B cell (primary cell): ENCODE data around the gene TRPV2. TPM values are rescaled to one million over a fixed set of nuclear protein-coding genes. Genes with fewer than 3 reads are reported as not detected.
"Not testable (repeated sequence)": the region's sequence is repeated elsewhere in the genome, so short reads cannot be mapped to it uniquely, and the experiment has no call there.

Experiments used
- ATAC-seq: fragments of 200-7000 bp; cut with Tn5 transposase; one replicate; pipeline ENCODE4 v1.10.0; 2021; ENCODE audit warnings: low read depth, mild to moderate bottlenecking, moderate number of reproducible peaks, moderate library complexity
- CTCF ChIA-PET: fragments of 350-600 bp; sonication (Branson Sonifier 250); formaldehyde crosslinking; loops from one replicate; lab custom pipeline; 2021; ENCODE audit warnings: antibody characterized with exemption, inconsistent platforms; lab: Charles Lee
- POLR2A ChIA-PET: fragments of 350-600 bp; sonication (Branson Sonifier 250); formaldehyde crosslinking; loops from one replicate; lab custom pipeline; 2021; ENCODE audit warnings: antibody characterized with exemption; lab: Charles Lee
- DNase-seq: peaks from one replicate; pipeline ENCODE4 v3.0.0; 2013
- H2AFZ ChIP-seq: 2 replicates; pipeline ENCODE4 v1.6.1; 2012; ENCODE audit warnings: mild to moderate bottlenecking, low read depth, low read length; ENCODE audit not compliant: insufficient read depth, poor library complexity, severe bottlenecking
- H3K27ac ChIP-seq, 2 donors: 1 replicate in 1 of 2; 2 replicates in 1 of 2; pipeline ENCODE4 v1.5.1; 2012 to 2013; ENCODE audit warnings: low read length in 2 of 2, mild to moderate bottlenecking in 2 of 2, moderate library complexity in 1 of 2
- H3K27me3 ChIP-seq, 4 experiments: fragments of 200-600 bp in 1 of 4; sonication (generic) in 1 of 4; replicated peaks in 1 of 4; 1 replicate in 2 of 4; 2 replicates in 2 of 4; pipeline versions ENCODE4 v1.6.1 to v1.7.0; 2013 to 2016; ENCODE audit warnings: low read length in 3 of 4, mild to moderate bottlenecking in 2 of 4, mixed read lengths in 1 of 4, moderate library complexity in 1 of 4; ENCODE audit not compliant: insufficient read depth in 4 of 4, control insufficient read depth in 3 of 4; ENCODE audit errors: control extremely low read depth in 1 of 4
- H3K36me3 ChIP-seq, 2 experiments: replicated peaks in 1 of 2; 1 replicate in 1 of 2; 2 replicates in 1 of 2; pipeline versions ENCODE4 v1.6.1 to v1.7.1; 2013; ENCODE audit warnings: low read length in 1 of 2; ENCODE audit not compliant: insufficient read depth in 2 of 2, control insufficient read depth in 1 of 2; ENCODE audit errors: control extremely low read depth in 1 of 2, extremely low read depth in 1 of 2
- H3K4me1 ChIP-seq, 2 donors: fragments of 200-600 bp in 1 of 2; sonication (generic) in 1 of 2; 1 replicate in 1 of 2; 2 replicates in 1 of 2; pipeline versions ENCODE4 v1.5.1 to v1.6.1; 2013 to 2017; ENCODE audit warnings: low read length in 2 of 2; ENCODE audit not compliant: control insufficient read depth in 2 of 2, insufficient read depth in 2 of 2
- H3K4me2 ChIP-seq: replicated peaks from 2 replicates; pipeline ENCODE3; 2012; ENCODE audit warnings: mild to moderate bottlenecking, low read depth, low read length; ENCODE audit not compliant: poor library complexity, severe bottlenecking
- H3K4me3 ChIP-seq, 5 experiments: fragments of 200-600 bp in 1 of 5; sonication (generic) in 1 of 5; 1 replicate in 3 of 5; 2 replicates in 2 of 5; pipeline versions ENCODE4 v1.5.1 to v1.7.0; 2011 to 2016; ENCODE audit warnings: low read length in 4 of 5, mild to moderate bottlenecking in 4 of 5, low read depth in 2 of 5, control low read depth in 1 of 5, moderate library complexity in 1 of 5; ENCODE audit not compliant: insufficient read depth in 1 of 5; ENCODE audit errors: control extremely low read depth in 1 of 5, extremely low read depth in 1 of 5
- H3K79me2 ChIP-seq: fragments of 200-600 bp; sonication (generic); one replicate; pipeline ENCODE4 v1.6.0; 2016; ENCODE audit warnings: low read length; ENCODE audit not compliant: control insufficient read depth, insufficient read depth
- H3K9ac ChIP-seq: fragments of 200-600 bp; sonication (generic); 2 replicates; pipeline ENCODE4 v1.6.1; 2017; ENCODE audit warnings: mild to moderate bottlenecking, low read length, moderate library complexity
- H3K9me3 ChIP-seq, 3 donors: one replicate each; pipeline versions ENCODE4 v1.6.1 to v1.7.1; 2013; ENCODE audit warnings: low read length in 2 of 3; ENCODE audit not compliant: control insufficient read depth in 2 of 3, insufficient read depth in 1 of 3; ENCODE audit errors: control extremely low read depth in 1 of 3
- H4K20me1 ChIP-seq: 2 replicates; pipeline ENCODE4 v1.6.0; 2012; ENCODE audit warnings: mild to moderate bottlenecking, low read length; ENCODE audit not compliant: insufficient read depth, control insufficient read depth, poor library complexity, severe bottlenecking
- H3K27ac Mint-ChIP-seq: one replicate; pipeline ENCODE4 v1.8.0; 2021; ENCODE audit warnings: mixed read lengths
- H3K27me3 Mint-ChIP-seq: one replicate; pipeline ENCODE4 v1.8.0; 2021; ENCODE audit warnings: mixed read lengths
- H3K4me1 Mint-ChIP-seq: one replicate; pipeline ENCODE4 v1.8.0; 2021; ENCODE audit warnings: mixed read lengths
- H3K4me3 Mint-ChIP-seq: one replicate; pipeline ENCODE4 v1.8.0; 2021; ENCODE audit warnings: mixed read lengths
- H3K9me3 Mint-ChIP-seq: one replicate; pipeline ENCODE4 v1.8.0; 2022; ENCODE audit warnings: mixed read lengths; ENCODE audit not compliant: insufficient read depth
- CTCF ChIP-seq: fragments of 200-600 bp; IDR thresholded peaks from one replicate; pipeline ENCODE4 v1.8.0; 2022; ENCODE audit warnings: antibody characterized with exemption, mild to moderate bottlenecking
- EZH2 ChIP-seq: IDR thresholded peaks from 2 replicates; pipeline ENCODE4 v1.6.1; 2012; ENCODE audit warnings: borderline replicate concordance, low read depth, mild to moderate bottlenecking, moderate library complexity, low read length; ENCODE audit not compliant: insufficient read depth, poor library complexity, severe bottlenecking
- WGBS: methylation state at CpG from one replicate; pipeline ENCODE4 v1.1.5; 2013; ENCODE audit warnings: missing lambda C conversion rate; ENCODE audit not compliant: insufficient coverage; 5-methylcytosine and 5-hydroxymethylcytosine counted together
- intact Hi-C: fragments of 100-400 bp; cut with micrococcal nuclease; formaldehyde crosslinking; loops from one replicate; pipeline ENCODE4 v1.10.0; 2022
- polyA plus RNA-seq: library from polyadenylated mRNA; depleted of rRNA; stranded (reverse); fragments of >200 nt; gene quantifications from 2 replicates; pipeline ENCODE4 v1.2.3, GENCODE V29; 2012
- total RNA-seq, 2 donors: library from RNA; stranded (reverse); fragments of 120-200 nt in 1 of 2; gene quantifications; 1 replicate in 1 of 2; 2 replicates in 1 of 2; pipeline versions ENCODE4 v1.2.3 to v1.2.4, GENCODE V29; 2013 to 2022

Gene TRPV2
- total and polyA plus RNA-seq, 2 donors (not counting 1 experiment from before 2014, with no cell fraction given), result 58.6 to 89.0 TPM

GRCh38 chr17:16450028-16450427 lies 34.7 kb downstream of the TRPV2 start:
- Mint-ChIP-seq H3K4me1 (peaks cover 3% of the 10 kb centered on the region), H3K27me3 (no peaks in the 10 kb centered on the region), H3K4me3 (no peak overlapping the region), H3K27ac (no peak overlapping the region), H3K9me3 (no peaks in the 10 kb centered on the region)
- intact Hi-C loops, result loop anchor here (5.0 kb wide), 1 partner anchor 137 kb away; no protein-coding TSS in a partner anchor
- no peak overlapping the region for H2AFZ ChIP-seq
- DNase-seq (no peak), ATAC-seq (no peak)
- no peak overlapping the region for H3K4me2 ChIP-seq
- TF ChIP-seq CTCF (no peak), EZH2 (no peak)
- ChIA-PET POLR2A (no interaction called here), CTCF (interaction anchor here (0.8 to 5.0 kb wide), 3 partner anchors 19 to 139 kb away, joined by 3 to 49 read pairs (median 4); no protein-coding TSS in a partner anchor)
- peaks cover 0 to 26% of the 10 kb centered on the region in 2 experiments for H3K36me3 ChIP-seq
- H3K27ac ChIP-seq, result no peak overlapping the region
- H3K9ac ChIP-seq, result no peak overlapping the region
- no peaks in the 10 kb centered on the region for H3K79me2 ChIP-seq
- no peaks in the 10 kb centered on the region for H3K27me3 ChIP-seq
- no peak overlapping the region for H3K4me3 ChIP-seq
- no peaks in the 10 kb centered on the region for H3K4me1 ChIP-seq
- H3K9me3 ChIP-seq, result no peaks in the 10 kb centered on the region
- peaks cover 19% of the 10 kb centered on the region for H4K20me1 ChIP-seq
- WGBS, result 82% methylated on average over 3 of the region's 4 CpGs

- peaks cover 0 to 14% of the 10 kb centered on the region in 2 experiments for H3K36me3 ChIP-seq
- H3K4me3 ChIP-seq, ATAC-seq, H2AFZ ChIP-seq, H3K4me1 Mint-ChIP-seq, H3K27me3 Mint-ChIP-seq, H3K4me3 Mint-ChIP-seq, H3K4me1 ChIP-seq, H3K4me2 ChIP-seq, H3K9me3 Mint-ChIP-seq, H3K27ac ChIP-seq, H3K9ac ChIP-seq, H4K20me1 ChIP-seq, DNase-seq, H3K79me2 ChIP-seq, POLR2A ChIA-PET, H3K27me3 ChIP-seq, H3K27ac Mint-ChIP-seq, H3K9me3 ChIP-seq: not testable (repeated sequence)
- WGBS, result 90% methylated on average over 2 of the region's 8 CpGs
- CTCF ChIA-PET, result interaction anchor here (0.6 to 5.0 kb wide), 9 partner anchors 11 to 1391 kb away, joined by 3 to 49 read pairs (median 4); partner anchors contain the start of gene UBB
- intact Hi-C loops, result loop anchor here (5.0 kb wide), 1 partner anchor 135 kb away; no protein-coding TSS in a partner anchor
These were observed 36.9 kb downstream of the TRPV2 start for GRCh38 chr17:16452268-16452667.
